RKO (cell line): ENCODE results near the gene FAM222B.
"Not testable (repeated sequence)": the region's sequence is repeated elsewhere in the genome, so short reads cannot be mapped to it uniquely, and the experiment has no call there.

Experiments used
- DNase-seq: peaks from one replicate; pipeline ENCODE4 v3.0.0-alpha.2; 2016; ENCODE audit warnings: low spot score

Gene FAM222B, protein sequence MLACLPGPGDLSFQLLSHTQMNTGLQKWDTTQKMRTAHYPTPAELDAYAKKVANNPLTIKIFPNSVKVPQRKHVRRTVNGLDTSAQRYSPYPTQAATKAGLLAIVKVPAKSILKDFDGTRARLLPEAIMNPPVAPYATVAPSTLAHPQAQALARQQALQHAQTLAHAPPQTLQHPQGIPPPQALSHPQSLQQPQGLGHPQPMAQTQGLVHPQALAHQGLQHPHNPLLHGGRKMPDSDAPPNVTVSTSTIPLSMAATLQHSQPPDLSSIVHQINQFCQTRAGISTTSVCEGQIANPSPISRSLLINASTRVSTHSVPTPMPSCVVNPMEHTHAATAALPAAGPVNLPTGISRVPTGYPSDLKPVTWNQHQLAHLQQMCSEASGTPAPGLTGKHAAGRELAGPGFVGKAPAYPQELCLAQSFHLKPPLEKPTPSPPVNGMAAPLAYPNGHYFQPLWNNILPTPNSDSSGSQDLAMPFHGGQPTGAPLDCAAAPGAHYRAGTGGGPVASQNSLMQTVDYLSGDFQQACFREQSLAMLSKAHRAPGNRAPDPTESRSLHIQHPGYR

GRCh38 chr17:28842282-28843012 lies at the start of gene FAM222B:
FAM222B (minus strand) TSS chr17:28842790; CDS start chr17:28766667, 76,123 bp downstream.
- DNase-seq = peak; percentile 90

DNA sequence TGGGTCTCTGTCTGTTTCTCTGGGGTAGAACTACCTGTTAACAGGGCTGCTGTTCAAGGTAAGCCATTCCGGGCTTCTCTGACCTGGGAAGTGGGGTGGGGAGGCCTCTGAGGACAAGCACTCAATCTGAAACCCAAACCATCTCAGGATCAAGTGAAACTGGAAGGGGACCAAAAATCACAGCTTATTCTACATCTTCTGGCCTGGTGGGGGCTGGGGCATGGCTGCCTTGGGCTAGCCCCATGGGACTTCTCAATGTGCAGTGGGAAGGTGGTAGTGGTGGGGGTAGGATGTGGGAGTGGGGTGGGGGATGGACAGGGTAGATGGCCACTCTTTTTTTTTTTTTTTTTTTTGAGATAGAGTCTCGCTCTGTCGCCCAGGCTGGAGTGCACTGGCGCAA lies 49.4 kb upstream of the FAM222B start:
- no peak for DNase-seq

GRCh38 chr17:28891201-28891600 lies 48.6 kb upstream of the FAM222B start:
- DNase-seq = no peak

DNA sequence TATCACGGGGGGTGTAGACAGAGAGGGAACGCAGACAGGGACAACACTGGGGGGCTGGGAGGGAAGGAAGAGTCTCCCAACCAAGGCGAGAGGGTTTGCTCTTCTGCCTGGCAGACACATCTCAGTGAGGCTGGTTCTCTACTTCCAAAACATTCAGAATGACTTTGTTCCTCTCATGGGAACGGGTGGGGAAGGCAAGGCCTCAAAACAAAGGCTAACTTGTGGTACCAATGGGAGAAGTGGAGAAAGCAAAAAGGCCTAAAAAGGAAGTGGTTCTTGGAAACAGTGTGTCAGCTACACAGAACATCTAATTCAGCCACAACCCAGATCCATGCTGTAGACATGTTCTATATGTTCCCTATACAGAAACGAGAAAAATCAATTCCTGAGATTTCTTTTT lies 47.4 kb upstream of the FAM222B start:
- DNase-seq = no peak

- DNase-seq = no peak
Measured at GRCh38 chr17:28888832-28889231, 46.2 kb upstream of the FAM222B start.

- DNase-seq = no peak
Measured at GRCh38 chr17:28887871-28888471, 45.4 kb upstream of the FAM222B start.

- DNase-seq = no peak
Measured at GRCh38 chr17:28885951-28886350, 43.4 kb upstream of the FAM222B start.

DNA sequence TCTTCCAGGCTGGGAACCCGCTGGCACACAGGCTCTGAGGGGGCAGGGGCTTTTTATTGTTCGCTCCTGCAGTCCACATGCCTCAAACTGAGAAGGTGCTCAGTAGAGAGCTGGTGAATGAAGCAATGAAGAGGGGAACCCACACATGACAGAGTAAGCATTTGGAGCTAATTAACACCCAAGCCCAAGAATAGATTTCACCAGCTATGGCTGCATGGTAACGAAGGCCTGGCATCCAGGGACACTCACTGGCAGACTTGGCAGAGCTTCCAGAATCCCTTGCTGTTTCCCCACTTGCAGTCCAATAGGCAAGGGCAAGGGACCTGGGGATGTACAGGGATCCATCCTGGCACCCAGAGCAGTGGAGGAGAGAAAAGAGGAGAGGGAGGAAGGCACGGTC lies 42.8 kb upstream of the FAM222B start:
- DNase-seq = no peak

- no peak for DNase-seq
Measured at GRCh38 chr17:28883967-28884702, 41.5 kb upstream of the FAM222B start.

DNA sequence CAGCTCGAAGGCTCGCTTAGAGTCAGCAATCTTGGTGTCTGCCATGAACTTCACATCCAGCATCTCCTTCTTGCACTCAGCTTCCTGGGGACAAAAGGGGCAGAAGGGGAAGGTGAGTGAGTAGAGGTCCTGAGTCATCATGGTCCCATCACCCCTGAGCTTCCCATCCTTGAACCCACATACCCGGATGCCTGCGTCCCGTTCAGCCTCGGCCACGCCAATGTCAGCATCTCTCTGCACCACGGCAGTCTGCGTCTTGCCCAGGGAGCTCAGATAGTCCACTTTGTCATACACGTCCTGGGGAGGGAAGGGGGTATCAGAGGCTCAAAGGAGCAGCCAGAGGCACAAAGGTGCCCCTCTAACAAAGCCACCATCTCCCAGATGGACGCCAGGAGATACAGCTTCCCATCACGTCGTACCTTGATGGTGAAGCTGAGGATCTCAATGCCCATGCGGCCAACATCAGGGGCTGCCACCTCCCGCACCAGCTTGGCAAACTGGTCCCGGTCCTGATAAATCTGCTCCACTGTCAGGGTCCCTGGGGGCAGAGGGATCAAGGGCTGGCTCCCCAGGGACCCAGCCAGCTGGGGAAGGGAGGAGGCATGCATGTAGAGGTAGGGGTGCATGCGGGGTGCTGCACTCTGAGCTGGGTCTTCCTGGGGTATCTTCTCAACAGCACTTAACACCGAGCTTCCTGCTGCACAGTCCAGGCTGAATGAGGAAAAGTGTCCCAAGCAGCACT lies 39.7 kb upstream of the FAM222B start:
- DNase-seq = no peak

DNA sequence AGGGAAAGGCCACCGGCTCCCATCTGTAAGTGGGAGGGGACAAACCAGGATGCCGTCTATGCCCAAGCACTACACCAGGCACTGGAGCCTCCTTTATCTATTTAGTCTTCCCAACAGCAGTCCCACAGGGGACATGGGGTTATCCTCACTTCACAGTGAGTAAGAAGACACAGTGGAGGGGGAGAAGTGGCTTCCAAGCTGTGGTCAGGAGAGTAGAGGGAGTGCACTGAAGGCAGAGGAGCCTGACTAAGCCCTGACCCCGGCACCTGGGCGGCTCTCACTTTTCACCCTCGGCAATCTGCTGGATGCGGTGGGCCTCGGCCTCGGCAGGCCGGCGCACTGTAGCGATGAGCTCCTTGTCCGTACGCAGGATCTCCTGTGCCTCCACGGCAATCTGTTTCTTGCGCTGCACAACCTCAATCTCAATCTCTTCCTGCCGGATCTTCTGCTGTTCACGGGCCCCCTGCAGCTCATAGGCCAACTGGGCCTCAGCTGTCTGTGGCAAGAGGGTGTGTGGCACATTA lies 39.0 kb upstream of the FAM222B start:
- DNase-seq = no peak

GRCh38 chr17:28880572-28880945 lies 38.0 kb upstream of the FAM222B start:
- no peak for DNase-seq

DNA sequence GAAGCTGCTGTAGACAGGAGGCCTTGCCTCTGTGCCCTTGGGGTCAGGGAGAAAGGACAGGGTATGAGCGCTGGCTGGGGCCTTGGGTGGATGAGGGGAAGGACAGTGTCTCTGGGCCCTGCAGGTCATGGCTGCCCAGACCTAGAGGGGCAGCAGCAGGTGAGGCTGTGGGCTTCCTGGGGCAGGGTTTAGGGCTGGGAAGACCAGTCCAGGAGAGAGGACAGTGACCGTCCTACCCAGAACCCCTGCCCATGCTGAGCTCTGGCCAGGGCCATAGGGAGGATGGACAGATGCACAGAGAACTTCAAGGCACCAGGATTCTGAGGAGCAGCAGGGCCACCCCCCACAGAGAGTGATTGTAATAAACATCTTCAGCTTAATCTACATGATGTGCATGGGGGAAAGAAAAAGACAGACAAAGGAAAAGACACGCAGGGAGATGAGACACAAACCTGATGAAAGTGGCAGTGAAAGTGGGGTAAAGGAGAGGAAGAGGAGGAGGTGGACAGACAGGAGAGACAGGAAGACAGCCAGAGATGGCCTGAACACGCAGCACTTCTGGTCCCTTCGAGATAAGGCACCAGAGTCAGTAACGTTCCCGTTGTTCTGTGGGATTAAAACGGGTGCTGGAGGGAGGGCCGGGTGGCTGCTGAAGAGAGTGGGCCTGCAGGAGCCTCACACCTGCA lies 37.4 kb upstream of the FAM222B start:
- DNase-seq = no peak

DNA sequence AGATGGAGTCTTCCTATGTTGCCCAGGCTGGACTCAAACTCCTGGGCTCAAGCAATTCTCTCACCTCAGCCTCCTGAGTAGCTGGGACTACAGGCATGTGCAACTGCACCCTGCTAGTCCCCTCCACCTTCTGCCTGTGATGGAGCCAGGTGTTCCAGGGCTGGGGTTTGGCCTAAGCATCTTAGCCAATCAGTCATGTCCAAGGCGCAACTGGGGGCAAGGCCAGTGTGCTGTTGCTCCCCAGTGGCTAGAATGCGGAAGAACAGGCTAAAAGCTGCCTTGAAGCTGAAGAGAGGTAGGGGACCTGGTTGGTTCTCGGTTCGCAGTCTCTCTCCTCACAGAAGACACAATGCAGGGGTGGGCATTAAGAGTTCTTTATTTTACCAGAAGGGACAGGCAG lies 36.4 kb upstream of the FAM222B start:
- peak; percentile 35 for DNase-seq

GRCh38 chr17:28878158-28878910 lies 35.7 kb upstream of the FAM222B start:
- DNase-seq = no peak

GRCh38 chr17:28877150-28877711 lies 34.6 kb upstream of the FAM222B start:
- DNase-seq = not testable (repeated sequence)

DNA sequence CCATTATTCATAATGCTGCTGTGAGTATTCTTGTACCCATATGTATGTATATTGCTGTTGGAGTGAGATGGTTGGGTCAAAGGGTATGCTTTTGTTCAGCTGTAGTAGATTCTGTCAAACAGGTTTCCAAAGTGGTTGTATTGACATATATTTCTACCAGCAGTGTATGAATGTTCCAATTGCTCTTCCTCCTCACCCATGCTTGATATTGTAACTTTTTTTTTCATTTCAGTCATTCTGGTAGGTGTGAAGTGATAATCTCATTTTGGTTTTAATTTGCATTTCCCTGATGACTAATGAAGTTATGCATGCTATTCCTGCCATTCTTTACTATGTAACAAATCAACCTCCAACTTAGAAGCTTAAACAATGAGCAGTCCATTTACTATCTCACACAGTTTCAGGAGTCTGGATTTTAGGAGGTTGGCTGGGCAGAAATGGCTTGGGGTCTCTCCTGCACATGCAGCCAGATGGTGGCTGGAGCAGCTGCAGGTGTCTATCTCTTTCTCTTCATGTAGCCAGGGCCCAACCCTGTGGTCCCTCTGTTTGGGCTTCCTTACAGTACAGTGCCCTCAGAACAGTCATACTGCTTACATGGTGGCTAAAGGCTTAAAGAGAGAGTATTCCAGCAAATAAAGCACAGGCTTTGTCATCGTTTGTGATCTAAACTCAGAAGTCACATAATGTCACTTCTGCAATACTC lies 33.4 kb upstream of the FAM222B start:
- no peak for DNase-seq

- no peak for DNase-seq
Measured at GRCh38 chr17:28874750-28875149, 32.2 kb upstream of the FAM222B start.

DNA sequence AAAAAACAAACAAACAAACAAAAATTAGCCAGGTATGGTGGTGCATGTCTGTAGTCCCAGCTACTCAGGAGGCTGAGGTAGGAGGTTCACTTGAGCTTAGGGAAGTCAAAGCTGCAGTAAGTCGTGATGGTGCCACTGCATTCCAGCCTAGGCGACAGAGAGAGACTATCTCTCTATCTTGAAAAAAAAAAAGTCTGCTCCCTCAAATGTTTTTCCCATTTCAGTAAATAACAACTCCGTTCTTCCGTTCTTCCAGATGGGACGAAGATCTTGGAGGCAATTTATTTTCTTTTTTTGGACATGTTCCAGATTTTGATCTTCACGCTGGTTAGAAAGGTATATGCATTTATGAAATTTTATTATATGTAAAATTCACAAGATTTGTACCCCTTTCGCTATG lies 31.2 kb upstream of the FAM222B start:
- DNase-seq = no peak
